GM19099 (cell line): ENCODE data around the gene CAB39.

Experiments used
- POLR2A ChIP-seq: IDR thresholded peaks from 3 replicates; pipeline ENCODE4 v1.6.1; 2011; ENCODE audit warnings: low read depth; ENCODE audit not compliant: insufficient read length; ENCODE audit errors: extremely low read depth

Gene CAB39

DNA sequence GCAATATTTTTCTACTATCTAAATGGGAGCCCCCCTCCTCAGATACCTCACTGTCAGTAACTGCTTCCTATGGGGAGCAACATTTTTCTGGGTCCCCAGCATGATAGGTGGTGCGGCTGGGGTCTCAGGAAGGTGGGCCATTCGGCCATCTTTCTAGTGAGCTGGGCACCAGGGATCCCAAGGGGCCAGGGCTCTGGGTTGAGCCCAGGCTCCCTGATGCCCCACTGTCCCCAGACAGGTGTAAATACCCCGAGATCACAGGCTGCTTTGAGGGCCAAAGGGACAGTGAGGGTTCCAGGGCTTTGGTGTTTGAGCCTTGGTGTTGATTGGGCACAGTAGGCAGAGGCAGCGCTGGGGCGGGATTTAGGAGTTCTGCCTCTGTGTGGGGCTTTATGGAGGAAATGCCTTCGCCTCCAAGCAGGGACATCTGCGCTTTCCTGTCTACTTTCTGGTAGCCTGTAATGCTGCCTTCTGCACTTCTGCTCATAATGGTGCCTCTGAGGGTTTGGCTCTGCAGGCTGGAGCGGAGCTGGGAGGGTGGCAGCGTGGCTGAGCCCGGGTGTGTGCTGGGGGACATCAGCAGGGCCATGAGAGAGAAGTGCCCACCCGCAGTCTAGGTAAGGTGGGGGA lies 157.4 kb downstream of the CAB39 start:
- no peak for TF ChIP-seq POLR2A
